GM19328 (cell line): ENCODE data around the gene CRTC2.

Experiments used
- ATAC-seq: cut with Tn5 transposase; IDR thresholded peaks from one replicate; pipeline ENCODE4 v1.9.1; 2021; ENCODE audit warnings: mild to moderate bottlenecking, moderate library complexity; ENCODE audit not compliant: unreplicated experiment

CRTC2 gene

DNA sequence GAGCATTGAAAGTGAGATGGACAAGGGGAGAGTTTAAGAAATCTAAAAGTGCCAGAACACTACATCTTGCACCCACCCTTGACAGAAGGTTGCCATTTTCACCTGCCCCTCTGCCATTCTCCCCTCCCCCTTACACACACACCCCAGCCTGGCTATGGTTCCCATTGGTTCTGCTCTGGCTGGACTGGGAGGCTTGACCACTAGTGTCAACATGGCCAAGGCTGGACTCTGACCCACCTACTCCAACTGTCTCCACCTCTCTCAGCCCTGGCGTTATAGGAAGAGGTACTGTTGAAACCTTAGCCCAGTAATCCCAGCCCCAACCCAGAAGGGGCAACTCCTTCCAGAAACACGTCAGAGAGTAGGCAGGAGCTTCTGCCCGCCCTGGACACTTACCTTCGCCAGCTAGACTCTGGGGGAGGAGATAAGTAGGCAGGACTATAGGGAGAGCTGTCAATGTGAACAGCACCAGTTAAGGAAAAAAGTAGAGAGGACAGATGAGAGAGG is 4.5 kb downstream of the CRTC2 start:
- ATAC-seq = no peak

GRCh38 chr1:153951801-153952200 is 6.6 kb downstream of the CRTC2 start:
- no peak for ATAC-seq

DNA sequence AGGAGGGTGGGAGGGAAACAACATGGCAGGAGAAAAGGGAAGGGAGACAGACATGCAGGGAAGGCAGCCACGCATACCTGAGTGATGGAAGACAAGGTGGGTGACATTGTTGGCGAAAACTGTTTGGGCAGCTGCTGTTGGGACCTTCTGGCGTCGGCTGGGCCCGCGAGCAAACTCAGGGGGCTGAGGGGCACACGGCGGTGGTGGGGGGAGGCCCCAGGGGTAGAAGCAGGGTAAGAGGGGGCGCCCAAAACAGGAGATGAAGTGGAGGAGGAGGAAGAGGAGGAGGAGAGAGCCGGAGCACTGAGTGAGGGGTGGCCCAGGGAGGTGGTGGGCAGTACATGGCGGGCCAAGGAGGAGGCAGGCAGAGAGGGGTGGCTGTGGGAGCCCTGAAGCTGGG is 7.2 kb downstream of the CRTC2 start:
- ATAC-seq = no peak

GRCh38 chr1:153946622-153947241 is 11.7 kb downstream of the CRTC2 start, which contains the start of gene DENND4B:
TSS of gene DENND4B (minus strand) at chr1:153946718. CDS start at chr1:153944374, 2,344 bp downstream.
- peak; percentile 54 for ATAC-seq

GRCh38 chr1:153945795-153946621 is 12.4 kb downstream of the CRTC2 start:
- ATAC-seq = peak; percentile 68

DNA sequence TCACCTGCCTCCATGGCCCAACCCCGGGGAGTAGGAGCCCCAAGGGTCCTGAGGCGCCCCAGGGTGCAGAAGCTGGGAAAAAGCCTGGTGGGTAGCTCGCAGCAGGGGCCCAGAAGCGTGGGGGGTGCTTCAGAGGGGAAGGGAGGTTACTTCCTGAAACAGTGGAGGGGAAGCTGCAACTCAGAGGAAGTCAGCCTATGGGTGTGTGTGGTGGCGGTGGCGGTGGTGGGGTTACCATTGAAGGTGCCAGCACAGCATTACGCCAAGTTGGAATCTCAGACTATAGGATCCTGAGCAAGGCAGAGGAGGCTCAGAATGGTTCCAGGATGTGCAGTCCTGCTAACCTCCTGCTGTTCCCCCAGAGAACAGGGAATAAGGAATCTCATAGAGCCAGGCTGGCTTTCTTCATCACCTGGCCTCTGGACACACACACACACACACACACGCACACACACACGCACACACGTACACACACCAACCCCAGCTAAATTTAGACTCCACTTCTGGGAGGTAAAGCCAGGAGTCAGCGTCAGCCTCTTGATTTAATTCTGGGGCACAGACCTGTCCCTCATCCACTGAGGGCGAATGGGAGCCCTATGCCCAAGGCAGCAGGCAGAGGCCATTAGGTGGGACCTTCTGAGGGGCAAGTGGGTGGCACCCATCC is 13.1 kb downstream of the CRTC2 start:
- ATAC-seq = no peak

DNA sequence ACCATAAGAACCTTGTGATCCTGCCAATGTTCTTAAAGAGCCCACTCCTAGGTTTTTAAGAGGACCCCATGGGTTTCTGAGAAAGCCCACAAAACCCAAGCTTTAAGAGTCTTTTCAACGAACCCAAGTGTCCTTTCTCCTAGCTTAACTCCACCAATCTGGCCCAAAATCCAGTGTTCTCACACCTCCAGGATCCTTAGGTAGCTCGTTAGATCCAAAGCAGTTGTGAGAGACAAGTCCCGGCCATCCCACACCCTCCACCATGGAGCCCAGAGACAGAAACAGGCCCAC is 13.6 kb downstream of the CRTC2 start:
- ATAC-seq = no peak

DNA sequence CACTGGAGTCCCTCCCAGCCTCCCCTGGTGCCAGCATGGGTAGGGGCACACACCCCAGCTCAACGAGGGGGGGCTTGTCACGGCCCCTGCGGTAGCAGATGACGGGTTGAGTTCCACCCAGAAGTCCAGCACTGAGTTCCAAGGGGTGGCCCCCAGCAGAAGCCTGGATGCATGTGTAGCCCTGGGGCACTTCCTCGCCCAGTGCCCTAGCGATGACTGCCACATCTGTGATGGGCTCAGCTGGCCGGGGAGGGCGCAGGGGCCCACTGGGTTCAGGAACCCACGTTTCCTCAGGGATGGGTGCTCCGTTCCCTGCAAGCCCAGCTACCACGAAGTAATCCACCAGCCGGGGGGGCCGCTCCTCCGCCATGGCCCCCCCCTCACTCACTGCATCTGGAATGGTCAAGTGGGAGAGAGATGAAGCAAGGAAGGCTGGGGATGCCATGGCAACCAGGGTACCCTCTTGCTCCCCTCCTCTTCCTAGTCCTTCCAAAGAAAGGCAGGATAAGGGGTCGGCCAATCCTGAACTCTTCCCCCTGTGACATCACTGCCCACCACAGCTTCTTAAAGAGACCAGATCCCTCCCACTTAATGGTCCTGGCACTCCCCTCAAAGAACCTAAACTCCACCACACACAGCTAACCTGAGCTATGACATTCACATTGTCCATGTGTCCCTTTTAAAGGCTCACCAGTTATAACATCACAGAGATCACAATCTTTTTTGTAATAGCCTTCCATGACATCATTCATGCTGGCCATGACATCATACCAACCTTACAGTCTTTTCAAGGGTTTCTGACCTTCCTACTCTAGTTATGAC is 14.2 kb downstream of the CRTC2 start:
- no peak for ATAC-seq

DNA sequence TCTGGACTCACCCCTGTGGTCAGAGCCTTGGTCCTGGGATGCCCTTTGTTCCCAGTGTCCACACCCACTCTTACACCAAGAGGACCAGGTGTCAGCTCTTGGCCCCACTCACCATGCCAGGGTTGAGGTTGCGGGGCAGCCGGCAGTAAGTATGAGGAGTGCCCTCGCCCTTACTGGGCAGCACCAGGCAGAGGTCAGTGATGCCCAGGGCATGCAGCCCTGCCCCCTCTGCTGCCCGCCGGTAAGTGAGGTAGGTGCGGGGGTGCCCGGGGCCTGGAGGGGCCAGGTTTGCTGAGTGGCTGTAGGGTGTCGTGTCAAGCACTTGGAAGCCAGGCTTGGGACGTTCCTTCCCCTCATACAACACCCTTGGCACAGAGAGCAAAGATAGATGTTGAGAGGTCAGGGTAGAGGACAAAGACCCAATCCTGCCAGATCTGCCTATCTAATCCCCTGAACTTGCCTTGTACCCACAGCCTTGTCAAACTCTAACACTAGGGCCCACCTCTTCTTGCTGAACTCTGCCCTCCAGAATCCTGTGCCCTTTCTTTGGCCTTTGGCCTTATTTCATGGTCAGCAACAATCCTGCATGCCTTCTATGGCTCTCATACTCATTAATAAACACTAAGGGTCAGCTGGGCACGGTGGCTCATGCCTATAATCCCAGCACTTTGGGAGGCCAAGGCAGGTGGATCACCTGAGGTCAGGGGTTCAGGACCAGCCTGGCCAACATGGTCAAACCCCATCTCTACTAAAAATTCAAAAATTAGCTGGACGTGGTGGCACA is 15.5 kb downstream of the CRTC2 start:
- no peak for ATAC-seq

GRCh38 chr1:153941826-153942725 is 16.3 kb downstream of the CRTC2 start:
- no peak for ATAC-seq

- ATAC-seq = no peak
Observed at GRCh38 chr1:153940756-153941155, 17.7 kb downstream of the CRTC2 start.

DNA sequence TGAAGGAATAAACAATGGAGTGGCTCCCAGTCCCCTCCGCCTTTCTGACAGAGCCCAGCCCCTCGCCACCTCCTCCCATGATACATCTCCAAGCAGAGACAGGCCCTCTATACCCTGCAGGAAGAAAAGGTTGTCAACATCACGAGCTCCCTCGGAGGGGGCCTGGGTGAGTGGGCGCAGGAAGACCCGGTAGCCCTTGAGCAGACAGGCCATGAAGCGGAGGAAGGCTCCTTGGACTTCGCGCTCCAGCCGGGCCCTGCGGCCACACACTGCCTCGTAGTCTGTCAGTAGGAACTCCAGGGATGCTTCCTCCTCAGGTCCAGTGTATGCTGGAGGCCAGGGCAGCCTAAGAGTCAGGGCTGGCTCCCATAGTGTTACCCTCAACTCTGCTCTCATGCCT is 18.9 kb downstream of the CRTC2 start:
- no peak for ATAC-seq

DNA sequence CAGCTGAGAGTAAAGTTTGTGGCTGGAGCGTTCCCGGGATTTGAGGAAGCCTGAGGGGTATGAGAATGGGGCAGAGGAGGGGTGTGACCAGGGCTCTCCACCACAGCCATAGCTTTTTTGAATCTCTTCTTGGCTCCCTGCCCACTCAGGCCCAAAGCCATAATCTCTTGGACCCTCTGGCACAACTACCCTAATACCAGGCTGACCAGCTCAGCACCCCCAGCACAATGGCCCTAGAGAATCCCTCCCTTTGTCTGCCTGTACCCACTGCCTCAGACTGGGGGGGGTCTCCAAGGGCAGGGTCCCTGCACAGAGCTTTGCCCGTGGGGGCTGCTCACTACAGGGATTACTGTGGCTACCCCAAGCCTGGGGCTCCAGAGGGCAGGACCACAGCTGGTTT is 19.4 kb downstream of the CRTC2 start:
- ATAC-seq = no peak

- ATAC-seq = no peak
Observed at GRCh38 chr1:153937331-153937730, 21.1 kb downstream of the CRTC2 start.

DNA sequence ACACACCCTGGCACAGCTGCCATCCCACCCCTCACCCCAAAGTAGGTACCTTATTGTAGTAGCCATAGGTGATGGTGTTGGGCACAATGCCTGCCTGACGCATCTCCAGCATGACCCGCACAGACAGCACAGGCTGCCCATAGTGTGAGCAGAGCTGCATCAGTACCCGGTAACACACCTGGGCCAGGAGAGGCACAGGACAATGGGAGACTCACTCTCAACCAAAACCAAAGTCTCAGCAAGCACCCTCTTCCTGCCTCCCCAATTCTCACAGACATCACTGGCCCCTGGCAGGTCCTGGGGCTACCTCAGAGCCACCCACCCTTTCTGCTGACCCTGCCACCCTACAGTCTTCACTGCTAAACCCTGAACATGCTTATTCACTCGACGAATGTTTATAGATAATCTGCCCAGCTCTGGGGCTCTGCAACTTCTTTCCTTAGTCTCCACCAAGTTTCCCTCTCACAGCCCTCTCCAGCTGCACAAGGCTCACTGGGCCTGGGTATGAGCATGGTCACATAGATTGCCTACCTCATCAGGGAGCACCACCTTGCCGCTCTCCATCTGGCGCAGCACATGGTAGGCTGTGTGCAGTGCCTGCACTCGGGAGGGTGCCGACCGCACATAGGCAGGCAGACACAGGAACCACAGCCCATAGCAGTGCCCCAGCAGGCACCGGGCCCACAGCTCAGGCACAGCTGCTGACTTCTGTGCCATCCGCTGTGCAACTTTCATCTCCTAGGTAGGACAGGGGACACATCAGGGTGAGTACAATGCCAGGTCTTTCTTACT is 22.2 kb downstream of the CRTC2 start:
- no peak for ATAC-seq

DNA sequence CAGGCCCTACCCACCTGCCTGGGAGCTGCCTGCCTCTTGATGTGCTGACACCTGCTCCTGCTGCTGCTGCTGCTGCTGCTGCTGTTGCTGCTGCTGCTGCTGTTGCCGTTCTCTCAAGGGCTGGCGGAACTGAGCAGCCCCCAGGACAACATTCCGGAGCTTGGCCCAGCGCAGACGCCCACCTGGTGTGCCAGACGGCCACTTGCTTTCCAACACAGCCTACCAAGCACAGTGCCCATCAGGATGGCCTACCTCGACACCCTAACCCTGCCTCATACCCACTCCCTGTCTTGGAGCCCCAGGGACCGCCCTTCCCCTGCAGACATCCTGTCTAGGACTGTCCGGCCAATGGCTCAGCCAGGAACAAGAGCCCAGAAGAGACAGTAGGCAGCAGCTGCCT is 23.7 kb downstream of the CRTC2 start:
- ATAC-seq = no peak

- no peak for ATAC-seq
Observed at GRCh38 chr1:153933955-153934354, 24.5 kb downstream of the CRTC2 start.

GRCh38 chr1:153933430-153933829 is 25.0 kb downstream of the CRTC2 start:
- no peak for ATAC-seq
